NCI-H69 (cell line): ENCODE results near the gene RPS6KA6.

Source experiments
- DNase-seq: peaks from one replicate; lab custom pipeline; 2025; lab: John Stamatoyannopoulos, UW

The RPS6KA6 gene

GRCh38 chrX:84187533-84188319 is at the start of gene RPS6KA6:
RPS6KA6 (minus strand) TSS chrX:84188199; CDS start chrX:84187899, 300 bp downstream.
- peak; percentile 76 for DNase-seq

GRCh38 chrX:84224741-84225140 is 36.7 kb upstream of the RPS6KA6 start:
- DNase-seq: no peak

- no peak for DNase-seq
Measured at GRCh38 chrX:84223261-84223660, 35.3 kb upstream of the RPS6KA6 start.

GRCh38 chrX:84221181-84221580 is 33.2 kb upstream of the RPS6KA6 start:
- no peak for DNase-seq

GRCh38 chrX:84219551-84219950 is 31.6 kb upstream of the RPS6KA6 start:
- DNase-seq: peak; percentile 85

- peak; percentile 81 for DNase-seq
Measured at GRCh38 chrX:84218726-84219125, 30.7 kb upstream of the RPS6KA6 start.

- no peak for DNase-seq
Measured at GRCh38 chrX:84216881-84217280, 28.9 kb upstream of the RPS6KA6 start.

GRCh38 chrX:84216406-84216805 is 28.4 kb upstream of the RPS6KA6 start:
- DNase-seq: peak; percentile 80

- no peak for DNase-seq
Measured at GRCh38 chrX:84205276-84205675, 17.3 kb upstream of the RPS6KA6 start.

- DNase-seq: no peak
Measured at GRCh38 chrX:84199688-84200087, 11.7 kb upstream of the RPS6KA6 start.

- DNase-seq: no peak
Measured at GRCh38 chrX:84197550-84197949, 9.6 kb upstream of the RPS6KA6 start.

- no peak for DNase-seq
Measured at GRCh38 chrX:84192006-84192405, 4.0 kb upstream of the RPS6KA6 start.

- peak; percentile 9 for DNase-seq
Measured at GRCh38 chrX:84189125-84189524, 1.1 kb upstream of the RPS6KA6 start.

GRCh38 chrX:84188320-84188834 is 378 bp upstream of the RPS6KA6 start:
- peak; percentile 87 for DNase-seq

GRCh38 chrX:84186603-84187532 is 1.1 kb downstream of the RPS6KA6 start:
- DNase-seq: peak; percentile 52

GRCh38 chrX:84182516-84182915 is 5.5 kb downstream of the RPS6KA6 start:
- peak; percentile 3 for DNase-seq

GRCh38 chrX:84175958-84176357 is 12.0 kb downstream of the RPS6KA6 start:
- DNase-seq: peak; percentile 17

- DNase-seq: no peak
Measured at GRCh38 chrX:84175274-84175673, 12.7 kb downstream of the RPS6KA6 start.

- DNase-seq: no peak
Measured at GRCh38 chrX:84174348-84174747, 13.7 kb downstream of the RPS6KA6 start.

- no peak for DNase-seq
Measured at GRCh38 chrX:84170931-84171330, 17.1 kb downstream of the RPS6KA6 start.

GRCh38 chrX:84168574-84168973 is 19.4 kb downstream of the RPS6KA6 start:
- no peak for DNase-seq

GRCh38 chrX:84168095-84168494 is 19.9 kb downstream of the RPS6KA6 start:
- DNase-seq: no peak

- no peak for DNase-seq
Measured at GRCh38 chrX:84165711-84166110, 22.3 kb downstream of the RPS6KA6 start.
